HepG2 (cell line): ENCODE measurements around the gene WNT9A. TPM values are rescaled to one million over a fixed set of nuclear protein-coding genes. Genes with fewer than 3 reads are reported as not detected.

ENCODE experiments used
- ATAC-seq: fragments of 200-7000 bp; cut with Tn5 transposase; 3 replicates; pipeline ENCODE4 v1.9.1; 2020; ENCODE audit warnings: mild to moderate bottlenecking, moderate library complexity
- BruUV-seq: library from RNA; stranded (reverse); fragments of 400-500 nt; replicated peaks from 2 replicates; lab custom pipeline; 2021; lab: Mats Ljungman, UMichigan
- CTCF ChIA-PET: fragments of 300-600 bp; formaldehyde crosslinking; extraction: SDS; loops from one replicate; lab custom pipeline; 2021; ENCODE audit warnings: low total read pairs, inconsistent platforms, low intra/inter-chr PET ratio; lab: Yijun Ruan, JAX
- POLR2A ChIA-PET: fragments of 350-600 bp; sonication (Branson Sonifier 250); formaldehyde crosslinking; loops from one replicate; lab custom pipeline; 2020; ENCODE audit warnings: antibody characterized with exemption, inconsistent platforms; lab: Yijun Ruan, JAX
- DNase-seq: peaks from one replicate; pipeline ENCODE4 v3.0.0-alpha.2; 2015; ENCODE audit warnings: low spot score
- FAIRE-seq: peaks from 3 replicates; lab custom pipeline; 2011; peaks lifted over from hg19 to GRCh38; lab: Jason Lieb, UNC
- H2AFZ ChIP-seq: one replicate; pipeline ENCODE4 v1.6.1; 2011; ENCODE audit warnings: low read length, inconsistent platforms
- H3K27ac ChIP-seq: fragments of 300-600 bp; 3 replicates; pipeline ENCODE4 v1.8.0; 2011; ENCODE audit warnings: mixed run types, mild to moderate bottlenecking, mixed read lengths, low read length, inconsistent platforms; ENCODE audit not compliant: insufficient read depth; ENCODE audit errors: extremely low read length
- H3K27me3 ChIP-seq, 2 experiments: fragments of 200-600 bp in 1 of 2; 2 replicates in 1 of 2; 3 replicates in 1 of 2; pipeline versions ENCODE4 v1.6.0 to v1.8.0; 2011; ENCODE audit warnings: low read length in 2 of 2, mild to moderate bottlenecking in 2 of 2, moderate library complexity in 2 of 2, inconsistent platforms in 1 of 2; ENCODE audit not compliant: insufficient read depth in 2 of 2, control insufficient read depth in 1 of 2
- H3K36me3 ChIP-seq, 2 experiments: fragments of 200-600 bp in 1 of 2; replicated peaks in 1 of 2; 2 replicates in 1 of 2; 3 replicates in 1 of 2; pipeline versions ENCODE4 v1.5.1 to v1.8.0; 2011; ENCODE audit warnings: low read length in 2 of 2, inconsistent platforms in 1 of 2; ENCODE audit not compliant: insufficient read depth in 2 of 2, control insufficient read depth in 1 of 2
- H3K4me1 ChIP-seq: 2 replicates; pipeline ENCODE4 v1.5.1; 2012; ENCODE audit warnings: low read length, inconsistent platforms; ENCODE audit not compliant: insufficient read depth
- H3K4me2 ChIP-seq: 2 replicates; pipeline ENCODE4 v1.6.0; 2011; ENCODE audit warnings: low read depth, low read length, inconsistent platforms
- H3K4me3 ChIP-seq, 3 experiments: fragments of 200-600 bp in 1 of 3; sonication (generic), shearing (Covaris generic) in 1 of 3; replicated peaks in 1 of 3; 2 replicates each; pipeline ENCODE4 v1.5.1; 2011 to 2016; ENCODE audit warnings: low read length in 3 of 3, inconsistent platforms in 2 of 3, low read depth in 2 of 3, mild to moderate bottlenecking in 2 of 3, control low read depth in 1 of 3, mixed read lengths in 1 of 3; ENCODE audit not compliant: insufficient read depth in 1 of 3
- H3K79me2 ChIP-seq: one replicate; pipeline ENCODE4 v1.6.1; 2011; ENCODE audit warnings: low read length, inconsistent platforms; ENCODE audit not compliant: insufficient read depth
- H3K9ac ChIP-seq: 2 replicates; pipeline ENCODE4 v1.6.0; 2011; ENCODE audit warnings: mild to moderate bottlenecking, low read depth, low read length, inconsistent platforms; ENCODE audit not compliant: insufficient read depth
- H3K9me3 ChIP-seq: 2 replicates; pipeline ENCODE4 v1.5.1; 2012; ENCODE audit warnings: mild to moderate bottlenecking, low read length
- H4K20me1 ChIP-seq: 2 replicates; pipeline ENCODE4 v1.6.0; 2011; ENCODE audit warnings: inconsistent platforms, mild to moderate bottlenecking, low read length, moderate library complexity; ENCODE audit not compliant: insufficient read depth
- AKAP8 ChIP-seq: sonication (generic); formaldehyde crosslinking; IDR thresholded peaks from 2 replicates; pipeline ENCODE4 v1.5.1; 2020; ENCODE audit warnings: mild to moderate bottlenecking, missing genetic modification reagents
- CHD4 ChIP-seq: fragments of 200-600 bp; sonication (generic); IDR thresholded peaks from 2 replicates; pipeline ENCODE4 v1.7.0; 2017; ENCODE audit warnings: mild to moderate bottlenecking, low read length, borderline replicate concordance
- DRAP1 ChIP-seq: IDR thresholded peaks from 2 replicates; pipeline ENCODE4 v1.6.1; 2016; ENCODE audit warnings: missing genetic modification reagents, missing compliant biosample characterization
- GZF1 ChIP-seq: sonication (generic); formaldehyde crosslinking; IDR thresholded peaks from 2 replicates; pipeline ENCODE4 v1.5.1; 2020; ENCODE audit warnings: mild to moderate bottlenecking, missing genetic modification reagents
- TCF7 ChIP-seq: sonication (generic); IDR thresholded peaks from 2 replicates; pipeline ENCODE4 v1.6.1; 2016; ENCODE audit warnings: antibody characterized with exemption, low read depth
- ZNF234 ChIP-seq: sonication (generic); formaldehyde crosslinking; conservative IDR thresholded peaks from 2 replicates; pipeline ENCODE4 v1.5.1; 2020; ENCODE audit warnings: mild to moderate bottlenecking, missing genetic modification reagents
- ZNF274 ChIP-seq: sonication (generic); formaldehyde crosslinking; IDR thresholded peaks from 2 replicates; pipeline ENCODE4 v1.5.1; 2020; ENCODE audit warnings: mild to moderate bottlenecking, missing genetic modification reagents
- ZNF574 ChIP-seq: sonication (generic); formaldehyde crosslinking; IDR thresholded peaks from 2 replicates; pipeline ENCODE4 v1.4.0; 2020; ENCODE audit warnings: missing genetic modification reagents
- ZNF644 ChIP-seq: IDR thresholded peaks from 2 replicates; pipeline ENCODE4 v1.6.1; 2016; ENCODE audit warnings: low read depth
- ZNF766 ChIP-seq: sonication (generic); formaldehyde crosslinking; IDR thresholded peaks from 2 replicates; pipeline ENCODE4 v1.5.0; 2020; ENCODE audit warnings: missing genetic modification reagents, borderline replicate concordance
- ZNF781 ChIP-seq: sonication (generic); formaldehyde crosslinking; IDR thresholded peaks from 2 replicates; pipeline ENCODE4 v1.5.1; 2020; ENCODE audit warnings: borderline replicate concordance, mild to moderate bottlenecking, missing genetic modification reagents; ENCODE audit errors: not compliant biosample characterization
- WGBS: methylation state at CpG from one replicate; pipeline ENCODE4 v1.1.6; 2017; ENCODE audit warnings: low lambda C conversion rate; 5-methylcytosine and 5-hydroxymethylcytosine counted together
- in situ Hi-C: cut with HindIII; loops from 2 replicates; pipeline ENCODE4 v1.10.0; 2017; ENCODE audit warnings: low pct_unique_long_range_greater_than_20kb; ENCODE audit not compliant: extremely low pct_ligation_motif_present
- intact Hi-C: fragments of 100-400 bp; cut with micrococcal nuclease; formaldehyde crosslinking; loops from one replicate; pipeline ENCODE4 v1.10.0; 2022; ENCODE audit not compliant: unreplicated experiment
- polyA plus RNA-seq, 8 experiments: library from polyadenylated mRNA; depleted of rRNA in 3 of 8; stranded (reverse) in 7 of 8; unstranded in 1 of 8; fragments of >200 nt; fragmentation: Illumina TruSeq in 4 of 8; extraction: Trizol in 4 of 8; gene quantifications; 2 replicates each; pipeline versions ENCODE4 v1.2.1 to v1.2.3, GENCODE V29; 2011 to 2016; ENCODE audit warnings: low read depth in 4 of 8, missing spikeins in 1 of 8, mixed read lengths in 1 of 8; ENCODE audit not compliant: insufficient read depth in 1 of 8
- total RNA-seq, 5 experiments: library from RNA; depleted of rRNA; stranded (reverse); fragments of >200 nt; fragmentation: Illumina TruSeq; extraction: Trizol; gene quantifications; 2 replicates each; pipeline ENCODE4 v1.2.3, GENCODE V29; 2016; ENCODE audit warnings: low read depth in 1 of 5
- TF ChIP-seq, protein P1 (sequence below): sonication (generic); formaldehyde crosslinking; IDR thresholded peaks from 2 replicates; pipeline ENCODE4 v1.8.0; 2022; ENCODE audit warnings: mild to moderate bottlenecking, missing genetic modification reagents, moderate library complexity
- TF ChIP-seq, protein P2 (sequence below): sonication (generic); formaldehyde crosslinking; IDR thresholded peaks from 2 replicates; pipeline ENCODE4 v1.5.0; 2020; ENCODE audit warnings: missing genetic modification reagents, mild to moderate bottlenecking, borderline replicate concordance
- TF ChIP-seq, protein P3 (sequence below): IDR thresholded peaks from 2 replicates; pipeline ENCODE4 v1.6.1; 2018; ENCODE audit warnings: missing genetic modification reagents

The WNT9A gene
- total and polyA plus RNA-seq, 2 of the 13 experiments (the other 11 are each of a cell fraction or from before 2014, with no cell fraction given): 0.04 TPM; not detected in 1

GRCh38 chr1:227926896-227927885, 20.5 kb downstream of the WNT9A start:
- CTCF ChIA-PET: no interaction called here
- no peak for ATAC-seq
- H3K4me3 ChIP-seq: no peak overlapping the region
- in situ Hi-C loops: no loop called here
- H4K20me1 ChIP-seq: no peaks in the 10 kb centered on the region
- H3K9me3 ChIP-seq: no peaks in the 10 kb centered on the region
- POLR2A ChIA-PET: no interaction called here
- FAIRE-seq: no peak
- TF ChIP-seq CHD4 (no peak), ZNF234 (CRISPR knock-in tag) (no peak), TCF7 (no peak), ZNF781 (CRISPR knock-in tag) (no peak), ZNF766 (CRISPR knock-in tag) (no peak), DRAP1 (CRISPR knock-in tag) (no peak), ZNF574 (no peak), ZNF274 (CRISPR knock-in tag) (no peak), GZF1 (CRISPR knock-in tag) (no peak), ZNF644 (no peak), AKAP8 (no peak)
- TF ChIP-seq, protein P1, sequence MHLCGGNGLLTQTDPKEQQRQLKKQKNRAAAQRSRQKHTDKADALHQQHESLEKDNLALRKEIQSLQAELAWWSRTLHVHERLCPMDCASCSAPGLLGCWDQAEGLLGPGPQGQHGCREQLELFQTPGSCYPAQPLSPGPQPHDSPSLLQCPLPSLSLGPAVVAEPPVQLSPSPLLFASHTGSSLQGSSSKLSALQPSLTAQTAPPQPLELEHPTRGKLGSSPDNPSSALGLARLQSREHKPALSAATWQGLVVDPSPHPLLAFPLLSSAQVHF (CRISPR knock-in tag): no peak
- TF ChIP-seq, protein P2, sequence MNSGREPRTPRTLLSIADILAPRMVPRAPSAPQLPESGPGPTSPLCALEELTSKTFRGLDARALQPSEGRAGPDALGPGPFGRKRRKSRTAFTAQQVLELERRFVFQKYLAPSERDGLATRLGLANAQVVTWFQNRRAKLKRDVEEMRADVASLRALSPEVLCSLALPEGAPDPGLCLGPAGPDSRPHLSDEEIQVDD (CRISPR knock-in tag): no peak
- TF ChIP-seq, protein P3, sequence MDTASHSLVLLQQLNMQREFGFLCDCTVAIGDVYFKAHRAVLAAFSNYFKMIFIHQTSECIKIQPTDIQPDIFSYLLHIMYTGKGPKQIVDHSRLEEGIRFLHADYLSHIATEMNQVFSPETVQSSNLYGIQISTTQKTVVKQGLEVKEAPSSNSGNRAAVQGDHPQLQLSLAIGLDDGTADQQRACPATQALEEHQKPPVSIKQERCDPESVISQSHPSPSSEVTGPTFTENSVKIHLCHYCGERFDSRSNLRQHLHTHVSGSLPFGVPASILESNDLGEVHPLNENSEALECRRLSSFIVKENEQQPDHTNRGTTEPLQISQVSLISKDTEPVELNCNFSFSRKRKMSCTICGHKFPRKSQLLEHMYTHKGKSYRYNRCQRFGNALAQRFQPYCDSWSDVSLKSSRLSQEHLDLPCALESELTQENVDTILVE (CRISPR knock-in tag): no peak
- TF ChIP-seq, all 625 proteins: peak for 0
- no peaks in the 10 kb centered on the region for H3K36me3 ChIP-seq
- H3K27ac ChIP-seq: no peak overlapping the region
- H3K79me2 ChIP-seq: no peaks in the 10 kb centered on the region
- no TSS peak for BruUV-seq
- H3K27me3 ChIP-seq: peaks cover 3 to 44% of the 10 kb centered on the region in 2 experiments; a peak in 4 of 5 replicates
- H3K9ac ChIP-seq: no peak overlapping the region
- 5% methylated on average over 4 of the region's 20 CpGs for WGBS
- no peaks in the 10 kb centered on the region for H3K4me1 ChIP-seq
- H2AFZ ChIP-seq: no peak overlapping the region
- intact Hi-C loops: no loop called here
- no peak overlapping the region for H3K4me2 ChIP-seq
- DNase-seq: no peak
